Skeletal muscle satellite cell (primary cell): ENCODE results near the gene PUS3.

Experiments
- H3K27me3 ChIP-seq: 2 replicates; pipeline ENCODE4 v1.7.0; 2013; ENCODE audit warnings: low read length; ENCODE audit not compliant: control insufficient read depth, insufficient read depth
- H3K36me3 ChIP-seq: 2 replicates; pipeline ENCODE4 v1.7.0; 2013; ENCODE audit warnings: mild to moderate bottlenecking, control low read depth, low read length; ENCODE audit not compliant: insufficient read depth
- H3K4me1 ChIP-seq: 2 replicates; pipeline ENCODE4 v1.7.0; 2013; ENCODE audit warnings: low read length; ENCODE audit not compliant: control insufficient read depth, insufficient read depth
- H3K4me2 ChIP-seq: 2 replicates; pipeline ENCODE4 v1.7.0; 2013; ENCODE audit warnings: mild to moderate bottlenecking, low read length
- H3K4me3 ChIP-seq: 2 replicates; pipeline ENCODE4 v1.7.0; 2013; ENCODE audit warnings: low read length
- H3K9ac ChIP-seq: 2 replicates; pipeline ENCODE4 v1.7.0; 2013; ENCODE audit warnings: mild to moderate bottlenecking, low read depth, low read length, moderate library complexity
- H3K9me3 ChIP-seq: replicated peaks from 2 replicates; pipeline ENCODE4 v1.7.0; 2013; ENCODE audit warnings: mild to moderate bottlenecking, control low read depth, low read length

PUS3 gene

DNA sequence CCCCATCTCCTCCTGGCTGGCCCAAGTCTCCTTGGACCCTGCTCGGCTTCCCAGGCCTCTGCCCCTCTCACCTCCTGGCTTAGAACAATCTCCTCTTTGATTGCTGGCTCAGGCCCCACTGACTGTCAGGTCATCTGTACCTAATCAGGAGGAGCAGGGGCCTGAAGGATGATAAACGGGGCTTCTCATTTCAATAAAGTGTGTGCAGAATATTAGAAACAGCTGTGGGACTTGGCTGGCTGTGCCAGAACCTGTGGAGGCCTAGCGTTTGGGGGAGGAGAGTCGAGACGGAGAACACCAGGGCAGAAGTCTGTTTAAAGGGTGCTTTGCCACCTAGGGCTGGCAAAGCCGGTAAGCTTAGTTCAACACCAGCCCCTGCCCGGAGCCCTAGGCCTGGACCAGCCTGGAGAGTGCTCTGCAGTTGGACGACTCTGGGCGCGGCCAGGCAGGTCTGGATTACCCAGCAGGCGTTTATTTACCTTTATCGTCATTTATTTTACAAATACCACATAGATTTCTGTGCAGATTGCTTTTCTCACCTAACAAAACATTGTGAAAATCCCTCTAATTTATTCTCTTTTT, 32.7 kb upstream of the PUS3 start:
- H3K4me2 ChIP-seq = no peak overlapping the region
- H3K9ac ChIP-seq = no peak overlapping the region
- H3K4me3 ChIP-seq = no peak overlapping the region
- H3K4me1 ChIP-seq = no peaks in the 10 kb centered on the region
- H3K27me3 ChIP-seq = peaks cover 11% of the 10 kb centered on the region
- H3K9me3 ChIP-seq = no peaks in the 10 kb centered on the region
- H3K36me3 ChIP-seq = no peaks in the 10 kb centered on the region

DNA sequence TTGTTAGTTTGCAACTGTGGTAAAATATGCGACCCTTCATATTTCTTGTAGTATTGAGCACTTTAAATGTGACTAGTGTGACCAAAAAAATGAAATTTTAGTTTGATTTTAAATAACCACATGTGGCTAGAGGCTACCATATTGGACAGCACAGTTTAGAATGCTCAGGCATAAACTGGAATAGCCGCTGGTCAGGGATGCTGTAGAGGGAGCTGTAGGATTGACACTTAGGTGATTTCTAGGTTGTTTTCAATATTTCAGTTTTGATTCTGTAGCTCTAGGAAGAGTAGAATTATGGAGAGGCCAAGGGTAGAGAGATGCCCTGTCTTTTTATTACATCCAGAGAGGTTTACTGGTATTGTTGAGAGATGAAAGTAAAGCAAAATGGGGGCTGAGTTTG, 32.0 kb upstream of the PUS3 start:
- Histone ChIP-seq H3K9ac (no peak overlapping the region), H3K9me3 (no peaks in the 10 kb centered on the region), H3K27me3 (peaks cover 13% of the 10 kb centered on the region), H3K4me1 (no peaks in the 10 kb centered on the region), H3K4me3 (no peak overlapping the region), H3K36me3 (no peaks in the 10 kb centered on the region), H3K4me2 (no peak overlapping the region)

DNA sequence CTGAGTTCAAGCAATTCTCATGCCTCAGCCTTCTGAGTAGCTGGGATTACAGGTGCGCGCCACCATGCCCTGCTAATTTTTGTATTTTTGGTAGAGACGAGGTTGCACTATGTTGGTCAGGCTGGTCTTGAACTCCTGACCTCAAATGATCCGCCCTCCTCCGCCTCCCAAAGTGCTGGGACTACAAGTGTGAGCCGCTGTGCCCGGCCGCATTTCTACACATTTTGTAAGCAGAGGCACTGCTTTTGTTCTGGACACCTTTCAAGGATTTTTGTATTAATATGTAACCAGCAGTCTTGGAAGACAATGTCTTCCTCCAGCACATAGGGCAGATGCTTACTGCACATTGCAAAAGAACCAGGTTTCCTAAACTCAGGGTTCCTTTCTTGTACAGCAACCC, 31.5 kb upstream of the PUS3 start:
- H3K27me3 ChIP-seq = peaks cover 19% of the 10 kb centered on the region
- no peak overlapping the region for H3K4me2 ChIP-seq
- H3K9ac ChIP-seq = no peak overlapping the region
- no peaks in the 10 kb centered on the region for H3K36me3 ChIP-seq
- no peaks in the 10 kb centered on the region for H3K9me3 ChIP-seq
- H3K4me1 ChIP-seq = no peaks in the 10 kb centered on the region
- no peak overlapping the region for H3K4me3 ChIP-seq

DNA sequence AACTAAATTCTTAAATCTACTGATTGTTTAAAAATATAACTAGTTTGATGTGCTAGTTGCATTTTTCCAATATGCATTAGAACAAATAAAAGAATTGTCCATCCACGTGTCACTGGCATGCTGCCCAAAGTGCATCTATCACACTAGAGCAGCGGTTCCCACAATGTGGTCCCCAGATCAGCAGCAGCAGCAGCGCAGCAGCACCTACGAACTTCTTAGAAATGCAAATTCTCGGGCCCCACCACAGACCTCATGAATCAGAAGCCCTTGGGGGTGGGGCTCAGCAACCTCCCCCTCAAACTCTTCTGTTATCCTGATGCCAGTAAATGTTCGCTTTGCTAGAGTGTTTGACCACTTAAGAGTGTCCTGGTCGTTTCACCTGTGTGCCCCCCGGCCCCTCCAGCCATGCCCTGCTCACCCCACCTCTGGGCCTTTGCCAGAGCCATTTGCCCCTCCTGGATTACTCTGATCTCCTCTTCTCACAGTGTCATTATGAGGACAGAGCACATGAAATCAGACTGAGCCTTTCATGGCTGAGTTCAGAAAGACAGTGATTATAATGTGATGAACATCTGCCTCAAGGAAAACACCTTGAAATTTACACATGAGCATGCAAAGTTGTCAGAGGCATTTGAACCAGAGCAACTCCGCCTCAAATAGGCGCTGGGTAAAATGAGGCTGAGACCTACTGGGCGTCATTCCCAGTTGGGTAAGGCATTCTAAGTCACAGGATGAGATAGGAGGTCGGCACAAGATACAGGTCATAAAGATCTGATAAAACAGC, 30.2 kb upstream of the PUS3 start:
- Histone ChIP-seq H3K36me3 (no peaks in the 10 kb centered on the region), H3K4me1 (no peaks in the 10 kb centered on the region), H3K27me3 (peaks cover 30% of the 10 kb centered on the region), H3K9ac (no peak overlapping the region), H3K4me3 (no peak overlapping the region), H3K4me2 (no peak overlapping the region), H3K9me3 (no peaks in the 10 kb centered on the region)

DNA sequence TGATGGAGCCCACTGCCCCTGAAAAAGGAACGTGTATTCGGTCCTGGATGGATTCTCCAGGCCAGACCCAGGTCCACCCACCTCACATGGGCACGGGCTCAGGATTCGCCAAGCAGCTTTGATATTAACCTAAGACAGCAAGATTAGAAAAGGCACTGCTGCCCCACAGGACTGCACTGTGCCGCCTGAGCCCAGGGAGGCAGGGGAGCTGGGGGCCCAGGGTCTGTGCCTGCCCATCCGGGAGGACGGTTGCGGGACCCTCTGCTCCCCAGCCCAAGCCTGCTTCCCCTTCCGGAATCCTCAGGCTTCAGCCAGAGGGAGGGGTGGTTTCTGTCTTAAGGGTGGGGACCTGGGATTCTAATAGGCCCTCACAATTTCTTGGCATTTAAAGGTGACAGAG, 29.3 kb upstream of the PUS3 start:
- H3K9ac ChIP-seq = no peak overlapping the region
- no peaks in the 10 kb centered on the region for H3K36me3 ChIP-seq
- no peaks in the 10 kb centered on the region for H3K4me1 ChIP-seq
- H3K4me3 ChIP-seq = no peak overlapping the region
- H3K4me2 ChIP-seq = no peak overlapping the region
- H3K9me3 ChIP-seq = no peaks in the 10 kb centered on the region
- peaks cover 38% of the 10 kb centered on the region for H3K27me3 ChIP-seq

DNA sequence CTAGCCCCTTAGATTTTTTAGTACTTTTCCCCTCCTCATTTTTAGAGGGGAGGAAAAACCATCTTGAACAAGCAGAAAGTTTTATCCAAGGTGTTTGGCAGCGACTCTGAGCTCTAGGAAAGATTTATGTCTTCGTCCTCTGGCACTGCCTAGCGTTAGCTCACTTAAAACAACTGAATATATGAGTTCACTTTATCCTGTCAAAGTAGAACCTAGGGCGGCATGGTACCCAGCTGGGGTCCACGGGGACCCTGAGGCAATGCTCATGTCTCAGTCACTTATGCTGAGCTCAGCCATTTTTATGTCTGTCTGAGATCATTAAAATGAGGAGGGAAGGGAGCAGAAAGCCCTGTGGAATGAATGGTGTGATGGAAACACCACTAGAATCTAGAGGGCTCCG, 28.7 kb upstream of the PUS3 start:
- Histone ChIP-seq H3K27me3 (peaks cover 41% of the 10 kb centered on the region), H3K4me3 (no peak overlapping the region), H3K36me3 (no peaks in the 10 kb centered on the region), H3K9me3 (no peaks in the 10 kb centered on the region), H3K9ac (no peak overlapping the region), H3K4me2 (no peak overlapping the region), H3K4me1 (no peaks in the 10 kb centered on the region)

DNA sequence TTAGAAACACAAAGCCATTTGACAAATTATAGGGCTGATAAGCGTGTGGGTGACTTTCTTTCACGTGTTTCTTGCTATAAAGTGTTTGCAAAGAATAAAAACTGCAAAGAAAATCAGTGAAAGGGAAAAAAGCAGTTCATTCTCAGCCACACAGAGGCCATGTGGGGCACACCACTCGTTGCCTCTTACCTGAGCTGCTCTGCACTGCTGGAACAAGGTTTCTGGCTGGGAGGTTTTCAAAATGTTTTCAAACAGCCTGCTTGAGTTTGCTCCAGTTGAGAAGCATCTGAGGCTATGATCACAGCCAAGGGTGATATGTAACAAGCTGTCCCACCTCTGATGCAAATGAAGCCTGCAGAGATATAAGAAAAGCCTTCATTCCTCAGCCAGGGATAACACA, 28.1 kb upstream of the PUS3 start:
- Histone ChIP-seq H3K4me3 (no peak overlapping the region), H3K4me1 (no peaks in the 10 kb centered on the region), H3K4me2 (no peak overlapping the region), H3K36me3 (no peaks in the 10 kb centered on the region), H3K27me3 (peaks cover 44% of the 10 kb centered on the region), H3K9ac (no peak overlapping the region), H3K9me3 (no peaks in the 10 kb centered on the region)

DNA sequence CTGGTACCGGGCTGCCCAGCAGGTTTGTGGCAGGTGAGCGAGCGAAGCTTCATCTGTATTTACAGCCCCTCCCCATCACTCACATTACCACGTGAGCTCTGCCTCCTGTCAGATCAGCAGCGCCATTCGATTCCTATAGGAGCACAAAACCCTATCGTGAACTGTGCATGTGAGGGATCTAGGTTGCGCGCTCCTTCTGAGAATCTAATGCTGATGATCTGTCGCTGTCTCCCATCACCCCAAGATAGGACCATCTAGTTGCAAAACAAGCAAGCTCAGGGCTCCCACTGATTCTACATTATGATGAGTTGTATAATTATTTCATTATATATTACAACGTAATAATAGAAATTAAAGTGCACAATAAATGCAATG, 27.1 kb upstream of the PUS3 start:
- no peaks in the 10 kb centered on the region for H3K9me3 ChIP-seq
- H3K4me2 ChIP-seq = no peak overlapping the region
- H3K4me1 ChIP-seq = no peaks in the 10 kb centered on the region
- H3K9ac ChIP-seq = no peak overlapping the region
- peaks cover 55% of the 10 kb centered on the region for H3K27me3 ChIP-seq
- H3K36me3 ChIP-seq = no peaks in the 10 kb centered on the region
- no peak overlapping the region for H3K4me3 ChIP-seq

DNA sequence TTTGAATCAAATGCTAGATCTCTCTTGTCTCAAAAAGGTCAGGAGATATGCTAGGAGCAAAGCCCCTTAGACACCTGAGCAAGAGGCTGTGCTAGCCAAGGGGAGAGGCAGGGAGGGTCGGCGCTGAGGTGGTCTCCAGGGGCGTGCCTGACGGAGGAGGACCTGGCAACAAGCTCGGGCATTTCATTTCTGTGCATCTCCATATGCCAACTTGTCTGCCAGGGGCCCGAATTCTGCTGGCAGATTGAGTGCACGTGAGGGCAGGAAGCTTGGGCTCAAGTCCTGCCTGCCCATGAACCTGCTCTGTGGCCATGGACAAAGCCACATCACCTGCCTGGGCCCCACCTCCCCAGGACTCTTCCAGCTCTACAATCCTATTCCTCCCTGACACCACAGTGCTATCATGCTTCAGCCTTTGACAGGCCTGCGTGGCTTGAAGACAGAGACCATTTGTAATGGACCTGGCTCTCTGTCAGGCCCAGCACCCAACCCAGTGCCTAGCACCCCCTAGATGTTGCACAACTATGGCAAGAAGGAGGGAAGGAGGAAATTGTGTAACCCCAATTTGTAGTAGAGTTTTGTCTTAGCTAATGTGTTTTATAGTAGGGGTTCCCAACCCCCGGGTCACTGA, 26.6 kb upstream of the PUS3 start:
- H3K4me1 ChIP-seq = no peaks in the 10 kb centered on the region
- H3K9me3 ChIP-seq = no peaks in the 10 kb centered on the region
- H3K4me3 ChIP-seq = no peak overlapping the region
- H3K27me3 ChIP-seq = peaks cover 59% of the 10 kb centered on the region
- no peaks in the 10 kb centered on the region for H3K36me3 ChIP-seq
- H3K4me2 ChIP-seq = no peak overlapping the region
- H3K9ac ChIP-seq = no peak overlapping the region

DNA sequence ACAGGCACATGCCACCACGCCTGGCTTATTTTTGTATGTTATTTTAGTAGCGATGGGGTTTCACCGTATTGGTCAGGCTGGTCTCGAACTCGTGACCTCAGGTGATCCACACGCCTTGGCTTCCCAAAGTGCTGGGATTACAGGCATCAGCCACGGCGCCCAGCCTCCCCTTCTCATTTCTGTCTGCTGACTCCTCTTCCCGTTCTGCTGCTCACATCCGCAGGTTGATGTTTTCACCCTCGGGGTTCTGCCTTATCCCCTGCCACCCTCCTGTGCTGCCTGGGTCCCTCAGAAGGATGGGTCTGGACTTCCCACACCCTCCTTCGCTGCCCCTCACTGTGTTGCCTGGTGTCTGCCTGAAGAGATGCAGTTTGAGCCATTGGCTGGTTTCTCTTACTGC, 23.7 kb upstream of the PUS3 start:
- H3K4me2 ChIP-seq = no peak overlapping the region
- peaks cover 64% of the 10 kb centered on the region for H3K27me3 ChIP-seq
- no peak overlapping the region for H3K9ac ChIP-seq
- no peaks in the 10 kb centered on the region for H3K9me3 ChIP-seq
- H3K4me3 ChIP-seq = no peak overlapping the region
- no peaks in the 10 kb centered on the region for H3K36me3 ChIP-seq
- H3K4me1 ChIP-seq = no peaks in the 10 kb centered on the region

DNA sequence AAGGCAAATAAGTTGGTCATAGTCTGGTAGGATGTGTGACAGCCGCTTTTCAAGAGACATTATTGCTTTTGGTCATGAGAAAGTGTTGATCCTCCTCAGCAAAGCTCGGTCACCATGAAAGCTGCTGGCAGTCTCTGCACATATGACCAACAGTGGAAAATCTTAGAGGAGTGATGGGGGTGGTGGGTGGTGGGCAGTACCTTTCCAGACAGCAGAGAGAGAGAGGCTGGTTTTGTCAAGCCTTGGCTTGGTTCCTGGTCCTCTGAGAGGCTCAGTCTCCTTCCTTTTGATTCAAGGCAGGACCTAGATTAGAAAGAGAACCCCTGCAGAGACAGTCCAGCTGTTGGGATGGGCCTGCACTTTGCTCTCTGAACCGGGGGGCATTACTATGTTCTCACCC, 22.8 kb upstream of the PUS3 start:
- H3K9ac ChIP-seq = no peak overlapping the region
- no peaks in the 10 kb centered on the region for H3K9me3 ChIP-seq
- no peak overlapping the region for H3K4me3 ChIP-seq
- H3K27me3 ChIP-seq = peaks cover 62% of the 10 kb centered on the region
- H3K4me1 ChIP-seq = no peaks in the 10 kb centered on the region
- H3K36me3 ChIP-seq = no peaks in the 10 kb centered on the region
- H3K4me2 ChIP-seq = no peak overlapping the region

DNA sequence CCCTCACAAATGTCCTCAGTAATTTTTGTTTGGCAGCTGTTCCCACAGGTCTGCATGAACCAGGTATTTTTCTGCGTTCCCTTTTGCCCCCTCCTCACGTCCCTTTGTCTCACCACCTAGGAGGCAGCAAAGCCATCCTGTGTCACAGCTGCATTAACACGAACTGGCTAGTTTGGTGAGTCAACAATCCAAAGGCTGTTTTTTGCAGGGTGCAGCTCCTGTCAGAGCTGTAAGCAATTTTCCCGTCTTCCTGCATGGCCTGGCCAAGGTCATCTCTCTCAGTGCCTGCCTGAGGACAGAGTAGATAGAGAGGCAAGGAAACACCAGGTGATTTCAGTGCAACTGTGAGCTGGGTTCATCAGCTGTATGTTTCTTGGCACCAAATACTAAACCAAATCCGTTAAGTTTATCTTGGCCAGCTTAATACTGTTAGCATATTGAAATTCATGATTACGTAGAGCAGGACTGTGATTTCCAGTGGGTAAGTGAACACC, 22.3 kb upstream of the PUS3 start:
- Histone ChIP-seq H3K4me2 (no peak overlapping the region), H3K4me3 (no peak overlapping the region), H3K9ac (no peak overlapping the region), H3K4me1 (no peaks in the 10 kb centered on the region), H3K27me3 (peaks cover 64% of the 10 kb centered on the region), H3K9me3 (no peaks in the 10 kb centered on the region), H3K36me3 (no peaks in the 10 kb centered on the region)
